ENCODE results near the gene ABCF1.

ABCF1 gene

DNA sequence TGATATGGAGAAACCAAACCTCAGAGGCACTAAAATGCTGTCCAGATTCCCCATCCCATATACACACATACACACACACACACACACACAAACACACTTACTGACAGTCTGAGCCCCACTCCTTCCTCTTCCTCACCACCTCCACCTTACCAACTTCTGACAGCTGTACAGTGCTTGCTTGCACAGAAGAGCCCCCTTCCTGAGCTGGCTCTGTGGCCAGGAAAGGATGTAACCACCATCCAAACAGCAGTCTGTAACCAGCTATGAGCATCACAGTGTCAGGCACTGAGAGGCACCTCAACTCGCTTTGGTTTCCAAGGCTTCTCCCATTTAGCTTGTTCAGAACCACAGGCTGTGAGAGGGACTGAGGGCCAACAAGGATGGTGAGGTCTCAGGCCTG is 69.8 kb downstream of the ABCF1 start:
- no peak for TF ChIP-seq CTCF (IDR thresholded peaks at IDR 0.05; ENCODE audit: extremely low read depth, insufficient read depth, missing control alignments)
- no peak for DNase-seq (ENCODE audit: low spot score)
- in situ Hi-C loops (cut with MboI; ENCODE audit: low pct_unique_long_range_greater_than_20kb, low sequenced_read_pairs, unreplicated experiment): no loop called here

All from GM13977 (cell line).